SU-DHL-6 (cell line): Measurements from ENCODE around the gene ATXN7L1.

Experiments
- EZH2phosphoT487 ChIP-seq: fragments of 200-600 bp; sonication (generic), shearing (Covaris generic); conservative IDR thresholded peaks from 2 replicates; pipeline ENCODE4 v1.6.1; 2018; ENCODE audit warnings: mild to moderate bottlenecking, antibody characterized with exemption, low read length, moderate library complexity, mixed read lengths
- TF ChIP-seq, protein P1 (sequence below): fragments of 200-600 bp; sonication (generic); IDR thresholded peaks from one replicate; pipeline ENCODE4 v1.5.1; 2017; ENCODE audit warnings: antibody characterized with exemption, mild to moderate bottlenecking, low read length, moderate library complexity; ENCODE audit not compliant: insufficient read depth, poor library complexity, severe bottlenecking

DNA sequence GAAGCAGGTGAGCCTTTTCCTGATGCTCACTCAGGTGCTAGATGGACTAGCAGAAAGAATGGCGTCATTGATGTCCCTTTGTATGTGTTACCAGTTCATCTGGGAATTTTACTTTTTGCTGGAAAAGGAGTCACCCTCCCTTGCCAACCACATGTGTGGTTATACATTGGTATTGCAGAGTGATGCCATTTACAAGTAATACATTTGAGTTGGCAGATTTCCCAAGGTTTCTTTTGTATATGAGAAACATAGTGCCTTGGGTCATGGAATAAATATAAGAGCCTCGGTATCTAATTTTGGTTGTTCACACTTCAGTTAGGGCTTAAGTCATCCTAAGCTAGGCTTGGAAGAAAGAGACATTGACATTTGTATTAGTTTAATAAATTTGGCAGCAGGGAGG, 10.4 kb upstream of the ATXN7L1 start:
- TF ChIP-seq, protein P1, sequence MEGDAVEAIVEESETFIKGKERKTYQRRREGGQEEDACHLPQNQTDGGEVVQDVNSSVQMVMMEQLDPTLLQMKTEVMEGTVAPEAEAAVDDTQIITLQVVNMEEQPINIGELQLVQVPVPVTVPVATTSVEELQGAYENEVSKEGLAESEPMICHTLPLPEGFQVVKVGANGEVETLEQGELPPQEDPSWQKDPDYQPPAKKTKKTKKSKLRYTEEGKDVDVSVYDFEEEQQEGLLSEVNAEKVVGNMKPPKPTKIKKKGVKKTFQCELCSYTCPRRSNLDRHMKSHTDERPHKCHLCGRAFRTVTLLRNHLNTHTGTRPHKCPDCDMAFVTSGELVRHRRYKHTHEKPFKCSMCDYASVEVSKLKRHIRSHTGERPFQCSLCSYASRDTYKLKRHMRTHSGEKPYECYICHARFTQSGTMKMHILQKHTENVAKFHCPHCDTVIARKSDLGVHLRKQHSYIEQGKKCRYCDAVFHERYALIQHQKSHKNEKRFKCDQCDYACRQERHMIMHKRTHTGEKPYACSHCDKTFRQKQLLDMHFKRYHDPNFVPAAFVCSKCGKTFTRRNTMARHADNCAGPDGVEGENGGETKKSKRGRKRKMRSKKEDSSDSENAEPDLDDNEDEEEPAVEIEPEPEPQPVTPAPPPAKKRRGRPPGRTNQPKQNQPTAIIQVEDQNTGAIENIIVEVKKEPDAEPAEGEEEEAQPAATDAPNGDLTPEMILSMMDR, result no peak
- TF ChIP-seq EZH2phosphoT487, result no peak
